NCI-H146 treated with DMSO at 0.1 percent for 48 hours (cell line): ENCODE measurements around the gene SPSB1.

ENCODE experiments used
- DNase-seq: peaks from one replicate; lab custom pipeline; 2025; ENCODE audit not compliant: unreplicated experiment; lab: John Stamatoyannopoulos, UW

Gene SPSB1

DNA sequence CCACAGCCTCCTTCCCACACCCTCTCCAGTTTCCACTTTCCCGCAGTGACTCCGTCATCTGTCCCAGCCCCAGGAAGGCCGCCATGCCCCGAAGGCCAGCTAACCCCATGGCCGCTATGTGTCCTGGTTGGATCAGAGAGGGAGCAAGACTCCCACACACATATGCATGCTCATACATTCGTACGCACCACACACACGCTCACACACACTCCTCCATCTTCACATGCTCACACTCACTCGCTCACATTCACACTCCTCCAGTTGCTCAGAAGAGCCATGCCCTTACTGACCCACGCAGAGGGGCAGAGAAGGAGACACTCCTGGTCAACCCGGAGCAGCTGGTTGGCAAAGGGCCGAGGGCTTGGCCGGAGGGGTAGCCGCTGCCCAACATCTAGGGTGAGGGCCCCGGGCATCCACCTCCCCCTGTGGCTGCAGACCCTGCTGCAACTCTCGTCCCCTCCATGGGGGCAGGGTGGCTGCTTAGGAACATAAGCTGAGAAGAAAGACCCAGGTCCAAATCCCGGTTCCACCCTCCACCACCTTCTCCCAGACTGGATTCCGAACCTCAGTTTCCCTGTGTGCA, 124.3 kb downstream of the SPSB1 start:
- no peak for DNase-seq

DNA sequence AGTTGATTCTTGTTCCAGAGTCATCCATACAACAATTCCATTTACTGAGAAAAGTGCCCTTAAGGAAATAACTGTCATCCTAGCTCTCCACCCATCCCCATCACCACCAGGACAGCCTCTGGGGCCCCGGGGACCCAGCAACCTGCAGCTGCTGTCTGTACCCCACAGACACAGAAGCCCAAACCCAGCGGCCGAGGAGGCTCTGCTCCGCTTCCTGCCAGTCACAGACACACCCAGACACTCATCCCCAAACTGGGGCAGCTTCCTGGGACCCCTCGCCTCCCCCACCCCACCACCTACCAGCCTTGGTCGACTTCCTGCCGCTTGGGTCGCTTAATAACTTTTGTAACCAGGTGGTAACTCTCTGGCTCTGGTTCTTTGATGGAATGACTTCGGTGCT, 125.0 kb downstream of the SPSB1 start:
- no peak for DNase-seq

DNA sequence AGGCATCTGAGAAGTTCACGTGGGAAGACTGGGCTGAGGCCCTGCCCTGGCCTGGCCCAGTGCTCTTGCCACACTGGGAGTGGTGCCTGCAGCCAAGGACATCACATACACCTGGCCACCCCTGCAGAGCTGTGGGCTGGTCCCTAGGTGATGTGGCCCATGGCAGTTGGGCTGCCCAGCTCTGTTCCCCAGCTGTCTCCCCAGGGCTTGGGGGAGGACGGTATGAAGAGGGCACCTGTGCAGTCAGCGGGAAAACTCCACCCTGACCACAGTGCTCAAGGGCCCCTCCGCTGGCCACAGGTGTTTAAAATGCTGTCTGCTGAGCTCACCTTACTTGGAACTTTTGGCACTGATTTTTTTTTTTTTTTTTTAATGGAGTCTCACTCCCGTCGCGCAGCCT, 126.2 kb downstream of the SPSB1 start:
- DNase-seq = no peak
